Hematopoietic multipotent progenitor cell treated with erythropoietin and hydrocortisone succinate and interleukin-3 and kit ligand, for 8 days (in vitro differentiated cells): ENCODE results near the gene NPNT.

Experiments
- DNase-seq: peaks from one replicate; pipeline ENCODE4 v3.0.0-alpha.2; 2015

Gene NPNT

GRCh38 chr4:105972946-105973621, 77.8 kb downstream of the NPNT start:
- no peak for DNase-seq

GRCh38 chr4:105976915-105977314, 81.6 kb downstream of the NPNT start:
- no peak for DNase-seq

GRCh38 chr4:105978684-105979296, 83.5 kb downstream of the NPNT start:
- DNase-seq, result no peak

- no peak for DNase-seq
Observed at GRCh38 chr4:105979506-105979905, 84.2 kb downstream of the NPNT start.

- no peak for DNase-seq
Observed at GRCh38 chr4:105988671-105989070, 93.4 kb downstream of the NPNT start.

GRCh38 chr4:105989485-105990242, 94.4 kb downstream of the NPNT start:
- no peak for DNase-seq

GRCh38 chr4:105990933-105991332, 95.7 kb downstream of the NPNT start:
- no peak for DNase-seq

GRCh38 chr4:105991726-105992125, 96.5 kb downstream of the NPNT start:
- no peak for DNase-seq

GRCh38 chr4:105992641-105993305, 97.5 kb downstream of the NPNT start:
- DNase-seq, result no peak

GRCh38 chr4:105994061-105994460, 98.8 kb downstream of the NPNT start:
- DNase-seq, result no peak

GRCh38 chr4:105994841-105995501, 99.7 kb downstream of the NPNT start:
- no peak for DNase-seq

GRCh38 chr4:105996845-105997244, 101.6 kb downstream of the NPNT start:
- DNase-seq, result no peak

- DNase-seq, result no peak
Observed at GRCh38 chr4:105998171-105999063, 103.1 kb downstream of the NPNT start.

- no peak for DNase-seq
Observed at GRCh38 chr4:106002994-106003393, 107.7 kb downstream of the NPNT start.

GRCh38 chr4:106010761-106011160, 115.5 kb downstream of the NPNT start:
- no peak for DNase-seq

GRCh38 chr4:106011387-106011786, 116.1 kb downstream of the NPNT start:
- no peak for DNase-seq

GRCh38 chr4:106017975-106018374, 122.7 kb downstream of the NPNT start:
- DNase-seq, result no peak

GRCh38 chr4:106019771-106020170, 124.5 kb downstream of the NPNT start:
- DNase-seq, result no peak
